ENCODE results near the gene ENO3. TPM values are rescaled to one million over a fixed set of nuclear protein-coding genes. Genes with fewer than 3 reads are reported as not detected.

Gene ENO3
- total and polyA plus RNA-seq, 10 of the 15 experiments (the other 5 are each of a cell fraction or from before 2014, with no cell fraction given): 6.8 to 28.4 (median 17.0) TPM

DNA sequence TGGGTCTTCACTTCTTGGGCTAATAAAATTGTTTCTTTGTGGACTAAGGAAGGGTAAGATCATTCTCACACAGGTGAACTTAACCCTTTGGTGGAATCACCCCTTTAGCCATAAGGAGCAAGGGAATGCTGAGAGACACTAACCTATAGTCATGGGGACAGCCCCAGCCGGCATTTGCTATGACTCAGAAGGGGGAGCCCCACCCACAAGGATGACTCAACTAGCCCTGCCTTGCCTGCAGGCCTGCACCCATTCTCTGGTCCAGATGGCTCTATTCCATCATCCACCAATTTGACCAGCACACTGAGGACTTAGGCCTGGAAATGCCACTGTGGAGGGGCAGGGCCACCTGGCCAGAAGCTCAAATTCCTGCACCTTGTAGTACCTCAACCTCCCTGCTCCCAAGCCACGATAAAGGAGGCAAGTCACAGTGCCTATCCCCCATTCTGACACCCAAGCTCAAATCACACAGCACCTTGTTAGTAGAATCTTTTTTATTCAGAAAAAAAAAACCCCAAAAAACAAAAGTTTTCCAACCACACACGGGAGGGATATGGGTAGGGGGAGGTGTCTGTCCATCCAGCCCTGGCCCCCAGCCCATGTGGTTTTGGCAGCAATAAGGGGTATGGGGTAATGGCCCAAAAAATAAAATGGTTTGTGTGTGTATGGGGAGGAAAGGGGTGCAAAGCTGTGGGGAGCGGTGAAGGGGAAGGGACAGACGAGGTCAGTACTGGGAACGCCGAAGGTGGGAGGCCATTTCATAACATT is 5.6 kb upstream of the ENO3 start (continued):
- TF ChIP-seq TCF12 (IDR thresholded peaks at IDR 0.05; ENCODE audit: low read depth, low read length) (peak; percentile 84), IRF4 (IDR thresholded peaks at IDR 0.05; ENCODE audit: low read depth, low read length) (peak; percentile 87), ZZZ3 (IDR thresholded peaks at IDR 0.05; ENCODE audit: control insufficient read depth, insufficient read length, low read depth) (no peak), POU2F2 (IDR thresholded peaks at IDR 0.05; ENCODE audit: borderline replicate concordance, low read depth, low read length) (peak; percentile 58; the same call in 2 of the 3 replicates), MEF2A (IDR thresholded peaks at IDR 0.05; ENCODE audit: insufficient read depth, low read depth, low read length) (0 out of 2 replicates have a peak, but pooled peaks have one; percentile 43), IKZF1 (conservative IDR thresholded peaks at IDR 0.05) (peak; percentile 90), NFYB (IDR thresholded peaks at IDR 0.05; ENCODE audit: insufficient read depth, low read depth, low read length) (no peak), GATAD2B (conservative IDR thresholded peaks at IDR 0.05; ENCODE audit: low read depth) (peak; percentile 58), ESRRA (IDR thresholded peaks at IDR 0.05; ENCODE audit: low read length) (no peak), NR2F1 (conservative IDR thresholded peaks at IDR 0.05) (no peak), RUNX3 (IDR thresholded peaks at IDR 0.05; ENCODE audit: low read length) (no peak), HDAC2 (IDR thresholded peaks at IDR 0.05) (no peak), EP300 (IDR thresholded peaks at IDR 0.05; ENCODE audit: borderline replicate concordance in 1 of 2, control insufficient read depth in 1 of 2, low read depth in 2 of 2, low read length in 2 of 2) (peak in 1 of 2 experiments; percentile 74; a peak in 1 of 4 replicates), CEBPB (IDR thresholded peaks at IDR 0.05; ENCODE audit: borderline replicate concordance in 1 of 2, low read depth in 2 of 2, low read length in 2 of 2) (no peak), STAT1 (conservative IDR thresholded peaks at IDR 0.05) (no peak), ASH2L (IDR thresholded peaks at IDR 0.05; ENCODE audit: borderline replicate concordance, low read depth) (no peak), GABPA (IDR thresholded peaks at IDR 0.05; ENCODE audit: low read depth) (no peak), ZBED1 (IDR thresholded peaks at IDR 0.05; ENCODE audit: borderline replicate concordance) (peak; percentile 94), RELA (IDR thresholded peaks at IDR 0.05; ENCODE audit: borderline replicate concordance, partially characterized antibody) (peak; percentile 83)
- TF ChIP-seq, protein P1, sequence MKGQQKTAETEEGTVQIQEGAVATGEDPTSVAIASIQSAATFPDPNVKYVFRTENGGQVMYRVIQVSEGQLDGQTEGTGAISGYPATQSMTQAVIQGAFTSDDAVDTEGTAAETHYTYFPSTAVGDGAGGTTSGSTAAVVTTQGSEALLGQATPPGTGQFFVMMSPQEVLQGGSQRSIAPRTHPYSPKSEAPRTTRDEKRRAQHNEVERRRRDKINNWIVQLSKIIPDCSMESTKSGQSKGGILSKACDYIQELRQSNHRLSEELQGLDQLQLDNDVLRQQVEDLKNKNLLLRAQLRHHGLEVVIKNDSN (IDR thresholded peaks at IDR 0.05; ENCODE audit: borderline replicate concordance, extremely low read length, insufficient read depth, low read depth, low read length): no peak
- TF ChIP-seq, protein P2, sequence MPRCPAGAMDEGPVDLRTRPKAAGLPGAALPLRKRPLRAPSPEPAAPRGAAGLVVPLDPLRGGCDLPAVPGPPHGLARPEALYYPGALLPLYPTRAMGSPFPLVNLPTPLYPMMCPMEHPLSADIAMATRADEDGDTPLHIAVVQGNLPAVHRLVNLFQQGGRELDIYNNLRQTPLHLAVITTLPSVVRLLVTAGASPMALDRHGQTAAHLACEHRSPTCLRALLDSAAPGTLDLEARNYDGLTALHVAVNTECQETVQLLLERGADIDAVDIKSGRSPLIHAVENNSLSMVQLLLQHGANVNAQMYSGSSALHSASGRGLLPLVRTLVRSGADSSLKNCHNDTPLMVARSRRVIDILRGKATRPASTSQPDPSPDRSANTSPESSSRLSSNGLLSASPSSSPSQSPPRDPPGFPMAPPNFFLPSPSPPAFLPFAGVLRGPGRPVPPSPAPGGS (IDR thresholded peaks at IDR 0.05; ENCODE audit: borderline replicate concordance, insufficient read depth, low read depth, low read length, poor library complexity, severe bottlenecking): peak; percentile 99
- TF ChIP-seq, protein P3, sequence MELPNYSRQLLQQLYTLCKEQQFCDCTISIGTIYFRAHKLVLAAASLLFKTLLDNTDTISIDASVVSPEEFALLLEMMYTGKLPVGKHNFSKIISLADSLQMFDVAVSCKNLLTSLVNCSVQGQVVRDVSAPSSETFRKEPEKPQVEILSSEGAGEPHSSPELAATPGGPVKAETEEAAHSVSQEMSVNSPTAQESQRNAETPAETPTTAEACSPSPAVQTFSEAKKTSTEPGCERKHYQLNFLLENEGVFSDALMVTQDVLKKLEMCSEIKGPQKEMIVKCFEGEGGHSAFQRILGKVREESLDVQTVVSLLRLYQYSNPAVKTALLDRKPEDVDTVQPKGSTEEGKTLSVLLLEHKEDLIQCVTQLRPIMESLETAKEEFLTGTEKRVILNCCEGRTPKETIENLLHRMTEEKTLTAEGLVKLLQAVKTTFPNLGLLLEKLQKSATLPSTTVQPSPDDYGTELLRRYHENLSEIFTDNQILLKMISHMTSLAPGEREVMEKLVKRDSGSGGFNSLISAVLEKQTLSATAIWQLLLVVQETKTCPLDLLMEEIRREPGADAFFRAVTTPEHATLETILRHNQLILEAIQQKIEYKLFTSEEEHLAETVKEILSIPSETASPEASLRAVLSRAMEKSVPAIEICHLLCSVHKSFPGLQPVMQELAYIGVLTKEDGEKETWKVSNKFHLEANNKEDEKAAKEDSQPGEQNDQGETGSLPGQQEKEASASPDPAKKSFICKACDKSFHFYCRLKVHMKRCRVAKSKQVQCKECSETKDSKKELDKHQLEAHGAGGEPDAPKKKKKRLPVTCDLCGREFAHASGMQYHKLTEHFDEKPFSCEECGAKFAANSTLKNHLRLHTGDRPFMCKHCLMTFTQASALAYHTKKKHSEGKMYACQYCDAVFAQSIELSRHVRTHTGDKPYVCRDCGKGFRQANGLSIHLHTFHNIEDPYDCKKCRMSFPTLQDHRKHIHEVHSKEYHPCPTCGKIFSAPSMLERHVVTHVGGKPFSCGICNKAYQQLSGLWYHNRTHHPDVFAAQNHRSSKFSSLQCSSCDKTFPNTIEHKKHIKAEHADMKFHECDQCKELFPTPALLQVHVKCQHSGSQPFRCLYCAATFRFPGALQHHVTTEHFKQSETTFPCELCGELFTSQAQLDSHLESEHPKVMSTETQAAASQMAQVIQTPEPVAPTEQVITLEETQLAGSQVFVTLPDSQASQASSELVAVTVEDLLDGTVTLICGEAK (IDR thresholded peaks at IDR 0.05; ENCODE audit: borderline replicate concordance): no peak
- TF ChIP-seq, protein P4, sequence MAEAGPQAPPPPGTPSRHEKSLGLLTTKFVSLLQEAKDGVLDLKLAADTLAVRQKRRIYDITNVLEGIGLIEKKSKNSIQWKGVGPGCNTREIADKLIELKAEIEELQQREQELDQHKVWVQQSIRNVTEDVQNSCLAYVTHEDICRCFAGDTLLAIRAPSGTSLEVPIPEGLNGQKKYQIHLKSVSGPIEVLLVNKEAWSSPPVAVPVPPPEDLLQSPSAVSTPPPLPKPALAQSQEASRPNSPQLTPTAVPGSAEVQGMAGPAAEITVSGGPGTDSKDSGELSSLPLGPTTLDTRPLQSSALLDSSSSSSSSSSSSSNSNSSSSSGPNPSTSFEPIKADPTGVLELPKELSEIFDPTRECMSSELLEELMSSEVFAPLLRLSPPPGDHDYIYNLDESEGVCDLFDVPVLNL (IDR thresholded peaks at IDR 0.05; ENCODE audit: low read depth, low read length): no peak
